ENCODE results near the gene LEFTY1. TPM values are rescaled to one million over a fixed set of nuclear protein-coding genes. Genes with fewer than 3 reads are reported as not detected.
A peak's percentile ranks its signal among the peaks of the same experiment; 100 is the strongest.

Gene LEFTY1
- total RNA-seq, 1 experiment from 2014 or later = not detected

GRCh38 chr1:225881081-225881958 lies 7.6 kb downstream of the LEFTY1 start:
- H3K4me1 ChIP-seq = peaks cover 33% of the 10 kb centered on the region
- H3K27me3 Mint-ChIP-seq (ENCODE audit: insufficient read depth, unreplicated experiment) = no peaks in the 10 kb centered on the region
- intact Hi-C loops (cut with micrococcal nuclease; ENCODE audit: unreplicated experiment) = loop anchor here (1.0 kb wide), 2 partner anchors 43 to 68 kb away; partner anchors contain the start of gene PYCR2
- H3K36me3 ChIP-seq (ENCODE audit: control insufficient read depth, insufficient read depth, low read length) = no peaks in the 10 kb centered on the region
- H3K27me3 ChIP-seq (replicated peaks; ENCODE audit: control insufficient read depth, insufficient read depth, low read length) = no peaks in the 10 kb centered on the region
- peak overlapping the region; percentile 91 for H3K27ac Mint-ChIP-seq (ENCODE audit: unreplicated experiment)
- ChIA-PET CTCF (interaction anchor here (0.7 to 2.8 kb wide), 4 partner anchors 43 to 407 kb away, joined by 4 to 13 read pairs (median 8); partner anchors contain the start of genes PYCR2 and SRP9), POLR2A (interaction anchor here (1.2 to 2.7 kb wide), 4 partner anchors 24 to 181 kb away, joined by 4 to 33 read pairs (median 10); partner anchors contain the start of genes H3-3A, PYCR2 and SRP9)
- peak overlapping the region; percentile 91 for H3K4me3 ChIP-seq (ENCODE audit: low read depth, low read length)
- DNase-seq = peak; percentile 62 to 68
- no peak for TF ChIP-seq CTCF (IDR thresholded peaks at IDR 0.05; ENCODE audit: insufficient read depth in 1 of 2, low read depth in 1 of 2, low read length in 1 of 2, severe bottlenecking in 1 of 2, unreplicated experiment in 1 of 2)
- H3K9me3 Mint-ChIP-seq (ENCODE audit: unreplicated experiment) = no peaks in the 10 kb centered on the region
- H3K4me3 Mint-ChIP-seq (ENCODE audit: unreplicated experiment) = peak overlapping the region; percentile 95
- peaks cover 20% of the 10 kb centered on the region for H3K36me3 Mint-ChIP-seq (ENCODE audit: insufficient read depth, unreplicated experiment)
- H3K9me3 ChIP-seq = no peaks in the 10 kb centered on the region
- BruUV-seq (replicated peaks) = no TSS peak
- H3K4me1 Mint-ChIP-seq (ENCODE audit: low read depth, unreplicated experiment) = peaks cover 24% of the 10 kb centered on the region

GRCh38 chr1:225880636-225881035 lies 8.3 kb downstream of the LEFTY1 start:
- ChIA-PET CTCF (interaction anchor here (2.1 to 2.8 kb wide), 2 partner anchors 43 to 406 kb away, joined by 8 to 9 read pairs; partner anchors contain the start of gene PYCR2), POLR2A (interaction anchor here (2.3 to 2.6 kb wide), 2 partner anchors 103 to 182 kb away, joined by 9 to 11 read pairs; partner anchors contain the start of genes H3-3A and SRP9)
- intact Hi-C loops (cut with micrococcal nuclease; ENCODE audit: unreplicated experiment) = loop anchor here (1.0 kb wide), 2 partner anchors 44 to 67 kb away; partner anchors contain the start of gene PYCR2
- Mint-ChIP-seq H3K27me3 (ENCODE audit: insufficient read depth, unreplicated experiment) (no peaks in the 10 kb centered on the region), H3K36me3 (ENCODE audit: insufficient read depth, unreplicated experiment) (peaks cover 27% of the 10 kb centered on the region), H3K9me3 (ENCODE audit: unreplicated experiment) (no peaks in the 10 kb centered on the region), H3K4me3 (ENCODE audit: unreplicated experiment) (peak overlapping the region; percentile 95), H3K4me1 (ENCODE audit: low read depth, unreplicated experiment) (peaks cover 26% of the 10 kb centered on the region), H3K27ac (ENCODE audit: unreplicated experiment) (no peak overlapping the region)
- Histone ChIP-seq H3K36me3 (ENCODE audit: control insufficient read depth, insufficient read depth, low read length) (no peaks in the 10 kb centered on the region), H3K4me1 (peaks cover 36% of the 10 kb centered on the region), H3K4me3 (ENCODE audit: low read depth, low read length) (peak overlapping the region; percentile 91), H3K27me3 (replicated peaks; ENCODE audit: control insufficient read depth, insufficient read depth, low read length) (no peaks in the 10 kb centered on the region), H3K9me3 (no peaks in the 10 kb centered on the region)
- no TSS peak for BruUV-seq (replicated peaks)
- DNase-seq = no peak
- TF ChIP-seq CTCF (IDR thresholded peaks at IDR 0.05; ENCODE audit: insufficient read depth in 1 of 2, low read depth in 1 of 2, low read length in 1 of 2, severe bottlenecking in 1 of 2, unreplicated experiment in 1 of 2) = no peak

- BruUV-seq (replicated peaks) = no TSS peak
- H3K4me1 Mint-ChIP-seq (ENCODE audit: low read depth, unreplicated experiment) = peaks cover 30% of the 10 kb centered on the region
- no peaks in the 10 kb centered on the region for H3K36me3 ChIP-seq (ENCODE audit: control insufficient read depth, insufficient read depth, low read length)
- CTCF ChIA-PET = interaction anchor here (0.5 to 2.1 kb wide), 2 partner anchors 263 to 405 kb away, joined by 3 to 9 read pairs; no protein-coding TSS in a partner anchor
- H3K27me3 Mint-ChIP-seq (ENCODE audit: insufficient read depth, unreplicated experiment) = no peaks in the 10 kb centered on the region
- no peaks in the 10 kb centered on the region for H3K9me3 Mint-ChIP-seq (ENCODE audit: unreplicated experiment)
- TF ChIP-seq CTCF (IDR thresholded peaks at IDR 0.05; ENCODE audit: insufficient read depth in 1 of 2, low read depth in 1 of 2, low read length in 1 of 2, severe bottlenecking in 1 of 2, unreplicated experiment in 1 of 2) = no peak
- H3K4me3 ChIP-seq (ENCODE audit: low read depth, low read length) = no peak overlapping the region
- intact Hi-C loops (cut with micrococcal nuclease; ENCODE audit: unreplicated experiment) = no loop called here
- H3K36me3 Mint-ChIP-seq (ENCODE audit: insufficient read depth, unreplicated experiment) = peaks cover 31% of the 10 kb centered on the region
- no peaks in the 10 kb centered on the region for H3K9me3 ChIP-seq
- peaks cover 40% of the 10 kb centered on the region for H3K4me1 ChIP-seq
- POLR2A ChIA-PET = no interaction called here
- DNase-seq = no peak
- H3K27me3 ChIP-seq (replicated peaks; ENCODE audit: control insufficient read depth, insufficient read depth, low read length) = no peaks in the 10 kb centered on the region
- H3K27ac Mint-ChIP-seq (ENCODE audit: unreplicated experiment) = peak overlapping the region; percentile 75
- peak overlapping the region; percentile 95 for H3K4me3 Mint-ChIP-seq (ENCODE audit: unreplicated experiment)
These were observed 8.7 kb downstream of the LEFTY1 start for GRCh38 chr1:225880222-225880588.

Measured in Caco-2 (cell line).